Activated CD4-positive, alpha-beta T cell treated with anti-CD3 and anti-CD28 coated beads, Interleukin-2, amount 50 U/mL, for 4 hours (primary cell): ENCODE data around the gene ANO2.

Experiments used
- DNase-seq, 2 experiments: peaks; one replicate each; pipeline ENCODE4 v3.0.0-alpha.2; 2020

ANO2 gene

GRCh38 chr12:5612556-5613410 is 332.3 kb downstream of the ANO2 start:
- DNase-seq = no peak

GRCh38 chr12:5611162-5611561 is 333.9 kb downstream of the ANO2 start:
- DNase-seq = no peak

GRCh38 chr12:5599378-5599777 is 345.7 kb downstream of the ANO2 start:
- DNase-seq = no peak

- no peak for DNase-seq
These were observed 351.1 kb downstream of the ANO2 start for GRCh38 chr12:5593998-5594397.

- no peak for DNase-seq
These were observed 352.0 kb downstream of the ANO2 start for GRCh38 chr12:5593086-5593485.

- DNase-seq = no peak
These were observed 352.7 kb downstream of the ANO2 start for GRCh38 chr12:5592310-5592709.

GRCh38 chr12:5590316-5590715 is 354.7 kb downstream of the ANO2 start:
- no peak for DNase-seq

- DNase-seq = no peak
These were observed 356.0 kb downstream of the ANO2 start for GRCh38 chr12:5589054-5589453.

- DNase-seq = no peak
These were observed 356.5 kb downstream of the ANO2 start for GRCh38 chr12:5588591-5588990.

GRCh38 chr12:5588176-5588575 is 356.9 kb downstream of the ANO2 start:
- DNase-seq = no peak

- no peak for DNase-seq
These were observed 357.3 kb downstream of the ANO2 start for GRCh38 chr12:5587711-5588121.

- no peak for DNase-seq
These were observed 358.9 kb downstream of the ANO2 start for GRCh38 chr12:5586201-5586600.

- no peak for DNase-seq
These were observed 359.9 kb downstream of the ANO2 start for GRCh38 chr12:5585178-5585577.

GRCh38 chr12:5584412-5585175 is 360.5 kb downstream of the ANO2 start:
- DNase-seq = no peak

- DNase-seq = no peak
These were observed 362.5 kb downstream of the ANO2 start for GRCh38 chr12:5582541-5582940.

- no peak for DNase-seq
These were observed 363.0 kb downstream of the ANO2 start for GRCh38 chr12:5582018-5582417.

- DNase-seq = no peak
These were observed 363.4 kb downstream of the ANO2 start for GRCh38 chr12:5581616-5582015.

- DNase-seq = no peak
These were observed 364.0 kb downstream of the ANO2 start for GRCh38 chr12:5581019-5581418.

GRCh38 chr12:5578775-5579174 is 366.3 kb downstream of the ANO2 start:
- no peak for DNase-seq

GRCh38 chr12:5577741-5578140 is 367.3 kb downstream of the ANO2 start:
- no peak for DNase-seq

- DNase-seq = no peak
These were observed 367.8 kb downstream of the ANO2 start for GRCh38 chr12:5577211-5577612.

GRCh38 chr12:5575987-5576386 is 369.1 kb downstream of the ANO2 start:
- no peak for DNase-seq

GRCh38 chr12:5575232-5575631 is 369.8 kb downstream of the ANO2 start:
- DNase-seq = no peak

GRCh38 chr12:5573390-5573789 is 371.7 kb downstream of the ANO2 start:
- DNase-seq = no peak
